Endothelial cell of umbilical vein (primary cell): Measurements from ENCODE around the gene KAT7. TPM values are rescaled to one million over a fixed set of nuclear protein-coding genes. Genes with fewer than 3 reads are reported as not detected.
"Not testable (repeated sequence)": the region's sequence is repeated elsewhere in the genome, so short reads cannot be mapped to it uniquely, and the experiment has no call there.

Source experiments
- BruUV-seq: library from RNA; stranded (reverse); fragments of 400-500 nt; replicated peaks from 2 replicates; lab custom pipeline; 2021; lab: Mats Ljungman, UMichigan
- CTCF ChIA-PET: fragments of 300-600, 350-600 bp; sonication (Branson Sonifier 250); formaldehyde crosslinking; loops from one replicate; lab custom pipeline; 2021; ENCODE audit warnings: antibody characterized with exemption, inconsistent platforms; lab: Charles Lee
- POLR2A ChIA-PET: fragments of 300-600, 350-600 bp; sonication (Branson Sonifier 250); formaldehyde crosslinking; loops from one replicate; lab custom pipeline; 2021; ENCODE audit warnings: antibody characterized with exemption, inconsistent platforms; lab: Charles Lee
- DNase-seq: peaks from one replicate; pipeline ENCODE4 v3.0.0-alpha.2; 2011; ENCODE audit warnings: low read depth, low spot score
- FAIRE-seq: peaks from 2 replicates; lab custom pipeline; 2011; peaks lifted over from hg19 to GRCh38; lab: Jason Lieb, UNC
- H2AFZ ChIP-seq: 2 replicates; pipeline ENCODE4 v1.6.0; 2012; ENCODE audit warnings: low read depth, low read length, control low read depth, inconsistent platforms
- H3K27ac ChIP-seq: 2 replicates; pipeline ENCODE4 v1.5.1; 2011; ENCODE audit warnings: low read depth, mild to moderate bottlenecking, control low read depth, low read length, moderate library complexity; ENCODE audit not compliant: insufficient read depth
- H3K27me3 ChIP-seq, 2 experiments: 2 replicates each; pipeline versions ENCODE4 v1.6.0 to v1.6.1; 2011; ENCODE audit warnings: low read length in 2 of 2, mixed read lengths in 1 of 2; ENCODE audit not compliant: control insufficient read depth in 2 of 2, insufficient read depth in 2 of 2
- H3K36me3 ChIP-seq, 2 experiments: 2 replicates in 1 of 2; 3 replicates in 1 of 2; pipeline ENCODE4 v1.5.1; 2011; ENCODE audit warnings: low read length in 2 of 2, mild to moderate bottlenecking in 1 of 2, moderate library complexity in 1 of 2; ENCODE audit not compliant: control insufficient read depth in 2 of 2, insufficient read depth in 2 of 2; ENCODE audit errors: extremely low read depth in 1 of 2
- H3K4me1 ChIP-seq: 3 replicates; pipeline ENCODE4 v1.5.1; 2011; ENCODE audit warnings: mild to moderate bottlenecking, low read length; ENCODE audit not compliant: control insufficient read depth, insufficient read depth; ENCODE audit errors: extremely low read depth
- H3K4me2 ChIP-seq: 2 replicates; pipeline ENCODE4 v1.6.1; 2011; ENCODE audit warnings: low read length, control low read depth, mixed read lengths; ENCODE audit not compliant: insufficient read depth
- H3K4me3 ChIP-seq, 3 experiments: fragments of 200-600 bp in 1 of 3; sonication (generic), shearing (Covaris generic) in 1 of 3; replicated peaks in 1 of 3; 2 replicates each; pipeline ENCODE4 v1.5.1; 2011 to 2016; ENCODE audit warnings: control low read depth in 3 of 3, low read length in 3 of 3, mild to moderate bottlenecking in 2 of 3, inconsistent platforms in 1 of 3, low read depth in 1 of 3, moderate library complexity in 1 of 3; ENCODE audit not compliant: insufficient read depth in 1 of 3
- H3K79me2 ChIP-seq: 2 replicates; pipeline ENCODE4 v1.6.0; 2012; ENCODE audit warnings: low read length, inconsistent platforms; ENCODE audit not compliant: control insufficient read depth, insufficient read depth
- H3K9ac ChIP-seq: replicated peaks from 2 replicates; pipeline ENCODE3; 2011; ENCODE audit warnings: low read length, control low read depth; ENCODE audit not compliant: insufficient read depth; ENCODE audit errors: extremely low read depth
- H3K9me1 ChIP-seq: replicated peaks from 3 replicates; pipeline ENCODE4 v1.6.0; 2011; ENCODE audit warnings: mild to moderate bottlenecking, low read length; ENCODE audit not compliant: control insufficient read depth, insufficient read depth; ENCODE audit errors: extremely low read depth
- H3K9me3 ChIP-seq: replicated peaks from 2 replicates; pipeline ENCODE4 v1.5.1; 2012; ENCODE audit warnings: low read length, inconsistent platforms; ENCODE audit not compliant: control insufficient read depth, insufficient read depth
- H4K20me1 ChIP-seq: replicated peaks from 2 replicates; pipeline ENCODE3; 2011; ENCODE audit warnings: mild to moderate bottlenecking, low read length; ENCODE audit not compliant: control insufficient read depth, insufficient read depth; ENCODE audit errors: extremely low read depth
- FOS ChIP-seq: IDR thresholded peaks from 2 replicates; pipeline ENCODE4 v1.6.1; 2011; ENCODE audit warnings: mild to moderate bottlenecking, low read length, moderate library complexity, borderline replicate concordance; ENCODE audit not compliant: insufficient read depth
- JUN ChIP-seq: IDR thresholded peaks from 2 replicates; pipeline ENCODE4 v1.6.1; 2011; ENCODE audit warnings: borderline replicate concordance, low read depth; ENCODE audit not compliant: insufficient read length, insufficient read depth
- MYC ChIP-seq: IDR thresholded peaks from one replicate; pipeline ENCODE4 v1.6.1; 2011; ENCODE audit warnings: mild to moderate bottlenecking, low read depth, low read length
- dilution Hi-C: fragments of 300-500 bp; cut with MboI; formaldehyde crosslinking; loops from one replicate; pipeline ENCODE4 v1.15.0; 2019; ENCODE audit warnings: low sequenced_read_pairs; ENCODE audit not compliant: extremely low pct_ligation_motif_present
- intact Hi-C: fragments of 100-400 bp; cut with micrococcal nuclease; formaldehyde crosslinking; loops from one replicate; pipeline ENCODE4 v1.10.0; 2022
- polyA plus RNA-seq, 4 experiments: library from polyadenylated mRNA; depleted of rRNA in 3 of 4; stranded (reverse) in 3 of 4; unstranded in 1 of 4; fragments of >200 nt; gene quantifications; 2 replicates each; pipeline versions ENCODE4 v1.2.1 to v1.2.3, GENCODE V29; 2011 to 2012; ENCODE audit warnings: missing spikeins in 1 of 4
- total RNA-seq: library from RNA; stranded (reverse); gene quantifications from 2 replicates; pipeline ENCODE4 v1.2.3, GENCODE V29; 2021

KAT7 gene
- total and polyA plus RNA-seq, 2 donors (not counting 3 experiments of a cell fraction or from before 2014, with no cell fraction given): 44.5 to 66.2 TPM

GRCh38 chr17:49825645-49826044, 37.2 kb downstream of the KAT7 start:
- Histone ChIP-seq H3K4me2 (no peak overlapping the region), H4K20me1 (no peaks in the 10 kb centered on the region), H3K4me1 (peaks cover 37% of the 10 kb centered on the region), H3K9ac (no peak overlapping the region), H3K9me3 (no peaks in the 10 kb centered on the region), H3K36me3 (peaks cover 35 to 49% of the 10 kb centered on the region in 2 experiments), H2AFZ (no peak overlapping the region), H3K27me3 (no peaks in the 10 kb centered on the region), H3K4me3 (no peak overlapping the region), H3K79me2 (no peaks in the 10 kb centered on the region), H3K9me1 (no peaks in the 10 kb centered on the region), H3K27ac (no peak overlapping the region)
- DNase-seq (no peak), FAIRE-seq (no peak)
- POLR2A ChIA-PET: no interaction called here
- BruUV-seq: no TSS peak
- dilution Hi-C loops: no loop called here
- CTCF ChIA-PET: no interaction called here
- TF ChIP-seq MYC: no peak
- intact Hi-C loops: no loop called here

GRCh38 chr17:49828325-49828724, 39.8 kb downstream of the KAT7 start:
- H3K79me2 ChIP-seq, POLR2A ChIA-PET, H4K20me1 ChIP-seq, BruUV-seq, H3K9me1 ChIP-seq, H3K4me3 ChIP-seq, H3K9ac ChIP-seq, intact Hi-C loops, DNase-seq, H2AFZ ChIP-seq, H3K9me3 ChIP-seq, H3K27me3 ChIP-seq, CTCF ChIA-PET, dilution Hi-C loops: not testable (repeated sequence)
- FAIRE-seq: peak; percentile 84
- TF ChIP-seq FOS (peak; percentile 36), JUN (peak; percentile 44)
- H3K4me1 ChIP-seq: peaks cover 53% of the 10 kb centered on the region
- H3K27ac ChIP-seq: peak overlapping the region; percentile 44
- H3K36me3 ChIP-seq: peaks cover 25 to 28% of the 10 kb centered on the region in 2 experiments
- peak overlapping the region; percentile 7 for H3K4me2 ChIP-seq
